ENCODE results near the gene ALG12. TPM values are rescaled to one million over a fixed set of nuclear protein-coding genes. Genes with fewer than 3 reads are reported as not detected.

Gene ALG12
- total and polyA plus RNA-seq, 2 of the 13 experiments (the other 11 are each of a cell fraction or from before 2014, with no cell fraction given) = 7.8 to 15.8 TPM

DNA sequence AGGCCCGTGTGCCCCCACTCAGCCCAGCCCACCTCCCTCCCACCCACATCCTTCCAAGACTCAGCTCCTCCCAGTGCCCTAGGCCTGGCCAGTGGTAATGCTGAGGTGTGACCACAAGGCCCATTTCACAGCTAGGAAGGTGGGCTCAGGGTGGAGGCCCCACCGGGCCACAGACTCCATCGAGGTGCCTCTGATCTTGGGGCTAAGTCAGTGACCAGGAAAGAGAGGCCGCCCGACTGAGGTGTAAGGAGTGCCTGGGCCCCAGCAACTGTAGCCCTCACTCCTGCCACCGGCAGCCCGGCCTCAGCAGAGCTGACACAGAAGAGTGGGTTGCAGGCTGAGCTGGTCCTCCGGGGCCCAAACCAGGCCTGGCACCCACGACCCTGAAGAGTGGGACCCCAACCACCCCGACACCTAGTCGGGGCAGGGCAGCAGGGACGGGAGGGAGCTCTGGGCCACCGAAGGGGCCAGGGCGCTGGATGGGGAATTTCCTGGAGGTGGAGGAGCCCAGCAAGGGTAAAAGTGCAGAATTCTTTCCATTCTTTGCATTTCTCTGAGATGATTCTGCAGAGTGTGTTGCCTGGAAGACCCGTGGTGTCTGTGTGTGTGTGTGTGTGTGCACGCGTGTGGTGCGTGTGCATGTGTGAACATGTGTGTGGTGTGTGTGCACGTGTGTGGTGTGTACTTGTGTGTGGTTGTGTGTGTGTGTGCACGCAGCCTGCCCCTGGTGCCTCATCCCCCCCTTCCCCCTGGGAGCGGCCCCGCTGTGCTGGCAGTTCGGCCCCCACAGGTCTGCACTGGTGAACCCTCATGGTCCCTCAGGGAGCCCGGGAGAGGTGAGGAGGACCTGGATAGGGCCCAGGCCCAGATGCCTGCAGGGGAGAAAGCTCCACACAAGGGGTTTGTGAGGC is 34.0 kb upstream of the ALG12 start (continued):
- TF ChIP-seq DNMT3B (CRISPR knock-in tag; conservative IDR thresholded peaks at IDR 0.05) (0 out of 2 replicates have a peak, but pooled peaks have one; percentile 48), E2F2 (CRISPR knock-in tag; IDR thresholded peaks at IDR 0.05; ENCODE audit: borderline replicate concordance) (no peak), ZNF136 (CRISPR knock-in tag; IDR thresholded peaks at IDR 0.05; ENCODE audit: low read depth) (no peak), POGK (CRISPR knock-in tag; conservative IDR thresholded peaks at IDR 0.05) (0 out of 2 replicates have a peak, but pooled peaks have one; percentile 26), NFE2 (CRISPR knock-in tag; IDR thresholded peaks at IDR 0.05) (no peak), MAFK (conservative IDR thresholded peaks at IDR 0.05 in 1 of 2, IDR thresholded peaks at IDR 0.05 in 1 of 2; ENCODE audit: low read length in 2 of 2) (no peak), ZNF614 (CRISPR knock-in tag; IDR thresholded peaks at IDR 0.05; ENCODE audit: borderline replicate concordance) (no peak), HOXA3 (CRISPR knock-in tag; IDR thresholded peaks at IDR 0.05) (no peak), KIAA2018 (CRISPR knock-in tag; IDR thresholded peaks at IDR 0.05; ENCODE audit: borderline replicate concordance) (no peak), AGO2 (optimal IDR thresholded peaks at IDR 0.05; ENCODE audit: low read depth, low read length) (no peak)
- TF ChIP-seq, protein P1, sequence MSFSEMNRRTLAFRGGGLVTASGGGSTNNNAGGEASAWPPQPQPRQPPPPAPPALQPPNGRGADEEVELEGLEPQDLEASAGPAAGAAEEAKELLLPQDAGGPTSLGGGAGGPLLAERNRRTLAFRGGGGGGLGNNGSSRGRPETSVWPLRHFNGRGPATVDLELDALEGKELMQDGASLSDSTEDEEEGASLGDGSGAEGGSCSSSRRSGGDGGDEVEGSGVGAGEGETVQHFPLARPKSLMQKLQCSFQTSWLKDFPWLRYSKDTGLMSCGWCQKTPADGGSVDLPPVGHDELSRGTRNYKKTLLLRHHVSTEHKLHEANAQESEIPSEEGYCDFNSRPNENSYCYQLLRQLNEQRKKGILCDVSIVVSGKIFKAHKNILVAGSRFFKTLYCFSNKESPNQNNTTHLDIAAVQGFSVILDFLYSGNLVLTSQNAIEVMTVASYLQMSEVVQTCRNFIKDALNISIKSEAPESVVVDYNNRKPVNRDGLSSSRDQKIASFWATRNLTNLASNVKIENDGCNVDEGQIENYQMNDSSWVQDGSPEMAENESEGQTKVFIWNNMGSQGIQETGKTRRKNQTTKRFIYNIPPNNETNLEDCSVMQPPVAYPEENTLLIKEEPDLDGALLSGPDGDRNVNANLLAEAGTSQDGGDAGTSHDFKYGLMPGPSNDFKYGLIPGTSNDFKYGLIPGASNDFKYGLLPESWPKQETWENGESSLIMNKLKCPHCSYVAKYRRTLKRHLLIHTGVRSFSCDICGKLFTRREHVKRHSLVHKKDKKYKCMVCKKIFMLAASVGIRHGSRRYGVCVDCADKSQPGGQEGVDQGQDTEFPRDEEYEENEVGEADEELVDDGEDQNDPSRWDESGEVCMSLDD (CRISPR knock-in tag; IDR thresholded peaks at IDR 0.05; ENCODE audit: borderline replicate concordance) = no peak
